Right ventricle myocardium inferior (tissue), 1 donor: ENCODE measurements around the gene ZNF331. TPM values are rescaled to one million over a fixed set of nuclear protein-coding genes. Genes with fewer than 3 reads are reported as not detected.

Experiments
- ATAC-seq: fragments of 200-7000 bp; cut with Tn5 transposase; one replicate; pipeline ENCODE4 v1.9.1; 2020; ENCODE audit warnings: mild to moderate bottlenecking, moderate library complexity
- DNase-seq: peaks from one replicate; pipeline ENCODE4 v3.0.0; 2021; ENCODE audit errors: missing footprints
- intact Hi-C: fragments of 100-400 bp; cut with DNase I; formaldehyde crosslinking; loops from one replicate; pipeline ENCODE4 v1.11.0; 2022
- total RNA-seq: library from RNA; stranded (reverse); fragmentation: NEBNext Ultra II Directional; extraction: Animal tissue kit (Norgen Biotek cat#: 25700); gene quantifications from one replicate; pipeline ENCODE4 v1.2.1, GENCODE V29; 2021
- donor health status: DM: no; HTN: yes; CAD: no; lungs with severe emphysema.

ZNF331 gene
- total RNA-seq, 1 donor from 2014 or later, result 9.3 TPM

GRCh38 chr19:53519446-53519845 lies 18.5 kb upstream of the ZNF331 start:
- intact Hi-C loops, result no loop called here
- DNase-seq, result no peak
- no peak for ATAC-seq

- intact Hi-C loops, result loop anchor here (5.0 kb wide), 2 partner anchors 88 to 323 kb away; partner anchors contain the start of gene ZNF761
- DNase-seq, result no peak
- ATAC-seq, result no peak
Observed at GRCh38 chr19:53520163-53520546, 17.8 kb upstream of the ZNF331 start.

GRCh38 chr19:53520547-53521372 lies 17.2 kb upstream of the ZNF331 start:
- ATAC-seq (peak; percentile 100), DNase-seq (peak; percentile 96)
- intact Hi-C loops, result loop anchor here (5.0 kb wide), 2 partner anchors 88 to 323 kb away; partner anchors contain the start of gene ZNF761

GRCh38 chr19:53521373-53522202 lies 16.4 kb upstream of the ZNF331 start:
- DNase-seq, result no peak
- ATAC-seq, result no peak
- intact Hi-C loops, result loop anchor here (5.0 kb wide), 2 partner anchors 89 to 324 kb away; partner anchors contain the start of gene ZNF761

GRCh38 chr19:53525922-53526321 lies 12.0 kb upstream of the ZNF331 start:
- DNase-seq (no peak), ATAC-seq (no peak)
- intact Hi-C loops, result no loop called here

- intact Hi-C loops, result no loop called here
- no peak for DNase-seq
- no peak for ATAC-seq
Observed at GRCh38 chr19:53530622-53531021, 7.3 kb upstream of the ZNF331 start.

GRCh38 chr19:53531457-53531856 lies 6.5 kb upstream of the ZNF331 start:
- no peak for ATAC-seq
- DNase-seq, result no peak
- intact Hi-C loops, result no loop called here

- DNase-seq (no peak), ATAC-seq (no peak)
- intact Hi-C loops, result no loop called here
Observed at GRCh38 chr19:53532362-53532761, 5.6 kb upstream of the ZNF331 start.

GRCh38 chr19:53536225-53536548 lies 1.8 kb upstream of the ZNF331 start:
- no peak for DNase-seq
- intact Hi-C loops, result no loop called here
- no peak for ATAC-seq

- DNase-seq, result no peak
- intact Hi-C loops, result no loop called here
Observed at GRCh38 chr19:53537121-53537520, 824 bp upstream of the ZNF331 start.

GRCh38 chr19:53538378-53539109 lies 599 bp downstream of the ZNF331 start:
- intact Hi-C loops, result no loop called here
- ATAC-seq (peak; percentile 8), DNase-seq (peak; percentile 59)

More at GRCh38 chr19:53537121-53537520, 824 bp upstream of the ZNF331 start:
- no peak for ATAC-seq

GRCh38 chr19:53540091-53540490 lies 2.1 kb downstream of the ZNF331 start:
- ATAC-seq, result no peak
- no peak for DNase-seq
- intact Hi-C loops, result no loop called here

GRCh38 chr19:53541971-53542370 lies 4.0 kb downstream of the ZNF331 start:
- intact Hi-C loops, result no loop called here
- DNase-seq (no peak), ATAC-seq (no peak)

GRCh38 chr19:53545271-53546065 lies 7.5 kb downstream of the ZNF331 start:
- DNase-seq (no peak), ATAC-seq (no peak)
- intact Hi-C loops, result no loop called here

- intact Hi-C loops, result no loop called here
- no peak for DNase-seq
- ATAC-seq, result no peak
Observed at GRCh38 chr19:53546758-53547513, 9.0 kb downstream of the ZNF331 start.

GRCh38 chr19:53549340-53549739 lies 11.4 kb downstream of the ZNF331 start:
- ATAC-seq (peak; percentile 59), DNase-seq (no peak)
- intact Hi-C loops, result no loop called here

GRCh38 chr19:53552001-53552721 lies 14.2 kb downstream of the ZNF331 start:
- intact Hi-C loops, result no loop called here
- DNase-seq (no peak), ATAC-seq (no peak)
